CD14-positive monocyte (primary cell): ENCODE measurements around the gene DNM2. TPM values are rescaled to one million over a fixed set of nuclear protein-coding genes. Genes with fewer than 3 reads are reported as not detected.
A peak's percentile ranks its signal among the peaks of the same experiment; 100 is the strongest.
"Not testable (repeated sequence)": the region's sequence is repeated elsewhere in the genome, so short reads cannot be mapped to it uniquely, and the experiment has no call there.

Source experiments
- DNase-seq, 3 donors: peaks; one replicate each; pipeline ENCODE4 v3.0.0-alpha.2; 2011 to 2022
- H2AFZ ChIP-seq: 2 replicates; pipeline ENCODE4 v1.6.0; 2012; ENCODE audit warnings: mild to moderate bottlenecking, low read depth, low read length, inconsistent platforms; ENCODE audit not compliant: insufficient read depth, poor library complexity, severe bottlenecking
- H3K27ac ChIP-seq, 2 donors: 1 replicate in 1 of 2; 2 replicates in 1 of 2; pipeline ENCODE4 v1.5.1; 2012 to 2013; ENCODE audit warnings: low read length in 2 of 2, control low read depth in 1 of 2, inconsistent platforms in 1 of 2, low read depth in 1 of 2, mild to moderate bottlenecking in 1 of 2
- H3K27me3 ChIP-seq, 2 donors: one replicate each; pipeline versions ENCODE4 v1.6.0 to v1.6.1; 2011 to 2013; ENCODE audit warnings: low read length in 2 of 2; ENCODE audit not compliant: control insufficient read depth in 2 of 2, insufficient read depth in 2 of 2
- H3K36me3 ChIP-seq, 2 donors: replicated peaks in 1 of 2; 1 replicate in 1 of 2; 2 replicates in 1 of 2; pipeline versions ENCODE4 v1.5.1 to v1.6.1; 2012 to 2013; ENCODE audit warnings: low read length in 2 of 2, control low read depth in 1 of 2, inconsistent platforms in 1 of 2, mild to moderate bottlenecking in 1 of 2; ENCODE audit not compliant: insufficient read depth in 2 of 2, control insufficient read depth in 1 of 2
- H3K4me1 ChIP-seq, 2 donors: 1 replicate in 1 of 2; 2 replicates in 1 of 2; pipeline versions ENCODE4 v1.5.1 to v1.6.1; 2012 to 2013; ENCODE audit warnings: low read length in 2 of 2, control low read depth in 1 of 2, inconsistent platforms in 1 of 2, mild to moderate bottlenecking in 1 of 2, moderate library complexity in 1 of 2; ENCODE audit not compliant: insufficient read depth in 2 of 2, control insufficient read depth in 1 of 2
- H3K4me2 ChIP-seq: replicated peaks from 2 replicates; pipeline ENCODE3; 2012; ENCODE audit warnings: low read length, moderate library complexity, mild to moderate bottlenecking; ENCODE audit not compliant: poor library complexity, severe bottlenecking; ENCODE audit errors: extremely low read depth
- H3K4me3 ChIP-seq, 3 experiments: fragments of 200-600 bp in 1 of 3; sonication (generic) in 1 of 3; replicated peaks in 1 of 3; 1 replicate in 2 of 3; 2 replicates in 1 of 3; pipeline ENCODE4 v1.5.1; 2011 to 2013; ENCODE audit warnings: low read length in 3 of 3, mild to moderate bottlenecking in 3 of 3, control low read depth in 2 of 3, low read depth in 2 of 3, inconsistent platforms in 1 of 3, moderate library complexity in 1 of 3
- H3K79me2 ChIP-seq: 2 replicates; pipeline ENCODE4 v1.6.0; 2012; ENCODE audit warnings: mild to moderate bottlenecking, control low read depth, inconsistent platforms, low read length, moderate library complexity; ENCODE audit not compliant: insufficient read depth
- H3K9ac ChIP-seq: 2 replicates; pipeline ENCODE4 v1.6.0; 2017; ENCODE audit warnings: low read length, mild to moderate bottlenecking; ENCODE audit not compliant: insufficient read depth, poor library complexity, severe bottlenecking
- H3K9me3 ChIP-seq, 2 donors: replicated peaks in 1 of 2; 1 replicate in 1 of 2; 2 replicates in 1 of 2; pipeline versions ENCODE4 v1.5.1 to v1.6.1; 2012 to 2013; ENCODE audit warnings: low read length in 2 of 2, control low read depth in 1 of 2; ENCODE audit not compliant: control insufficient read depth in 1 of 2, insufficient read depth in 1 of 2
- H4K20me1 ChIP-seq: 2 replicates; pipeline ENCODE4 v1.6.0; 2012; ENCODE audit warnings: mild to moderate bottlenecking, low read length, control low read depth, moderate library complexity; ENCODE audit not compliant: insufficient read depth
- H3K27ac Mint-ChIP-seq, 7 donors: one replicate each; pipeline ENCODE4 v1.8.0; 2020; ENCODE audit warnings: mild to moderate bottlenecking in 7 of 7, mixed read lengths in 7 of 7, moderate library complexity in 6 of 7, inconsistent platforms in 2 of 7
- H3K27me3 Mint-ChIP-seq, 3 donors: one replicate each; pipeline ENCODE4 v1.8.0; 2021 to 2022; ENCODE audit warnings: low read depth in 3 of 3, mild to moderate bottlenecking in 3 of 3, mixed read lengths in 3 of 3, moderate library complexity in 3 of 3, inconsistent platforms in 1 of 3
- H3K36me3 Mint-ChIP-seq, 2 donors: one replicate each; pipeline ENCODE4 v1.8.0; 2020; ENCODE audit warnings: mixed read lengths in 2 of 2, inconsistent platforms in 1 of 2, mild to moderate bottlenecking in 1 of 2
- H3K4me1 Mint-ChIP-seq: one replicate; pipeline ENCODE4 v1.8.0; 2020; ENCODE audit warnings: mild to moderate bottlenecking, mixed read lengths
- H3K4me3 Mint-ChIP-seq, 2 donors: one replicate each; pipeline ENCODE4 v1.8.0; 2020; ENCODE audit warnings: mild to moderate bottlenecking in 2 of 2, mixed read lengths in 2 of 2, moderate library complexity in 1 of 2
- H3K9me3 Mint-ChIP-seq, 7 donors: one replicate each; pipeline ENCODE4 v1.8.0; 2020 to 2022; ENCODE audit warnings: mixed read lengths in 7 of 7, mild to moderate bottlenecking in 6 of 7, moderate library complexity in 6 of 7, inconsistent platforms in 2 of 7
- WGBS: methylation state at CpG from one replicate; pipeline ENCODE4 v1.1.5; 2013; ENCODE audit warnings: missing lambda C conversion rate; ENCODE audit not compliant: insufficient coverage; 5-methylcytosine and 5-hydroxymethylcytosine counted together
- intact Hi-C, 2 donors: fragments of 100-400 bp; cut with micrococcal nuclease; formaldehyde crosslinking; loops; one replicate each; pipeline versions ENCODE4 v1.15.0 to v1.15.1; 2023
- polyA plus RNA-seq, 3 donors: library from polyadenylated mRNA; depleted of rRNA in 1 of 3; unstranded in 2 of 3; stranded (reverse) in 1 of 3; fragments of 300-500 nt in 2 of 3; fragments of >200 nt in 1 of 3; fragmentation: Illumina TruSeq in 2 of 3; gene quantifications; 1 replicate in 2 of 3; 2 replicates in 1 of 3; pipeline ENCODE4 v1.2.3, GENCODE V29; 2012 to 2021
- TF ChIP-seq, protein P1 (sequence below): fragments of 200-600 bp; IDR thresholded peaks from one replicate; pipeline ENCODE4 v1.8.0; 2022; ENCODE audit warnings: antibody characterized with exemption, mild to moderate bottlenecking

The DNM2 gene
- polyA plus RNA-seq, 3 donors = 53.0 to 186 (median 69.5) TPM

- H3K4me2 ChIP-seq, H3K27me3 Mint-ChIP-seq, H3K4me3 Mint-ChIP-seq, H3K27me3 ChIP-seq, H3K27ac ChIP-seq, H3K9ac ChIP-seq, H3K9me3 Mint-ChIP-seq, H3K9me3 ChIP-seq, H2AFZ ChIP-seq, DNase-seq, H3K4me3 ChIP-seq, intact Hi-C loops: not testable (repeated sequence)
- Histone ChIP-seq H4K20me1 (peaks cover 85% of the 10 kb centered on the region), H3K79me2 (peaks cover 76% of the 10 kb centered on the region), H3K36me3 (peaks cover 75 to 89% of the 10 kb centered on the region in 2 donors), H3K4me1 (peaks cover 6 to 12% of the 10 kb centered on the region in 2 donors)
- Mint-ChIP-seq H3K27ac (peak overlapping the region in 2 of 7 donors; percentile 5 to 21), H3K4me1 (peaks cover 14% of the 10 kb centered on the region), H3K36me3 (peaks cover 73 to 94% of the 10 kb centered on the region in 2 donors)
- WGBS = 100% methylated on average over 2 of the region's 8 CpGs
Measured at GRCh38 chr19:10675214-10675613, 42.7 kb upstream of the DNM2 start.

GRCh38 chr19:10677751-10678150 is 40.1 kb upstream of the DNM2 start:
- TF ChIP-seq, protein P1, sequence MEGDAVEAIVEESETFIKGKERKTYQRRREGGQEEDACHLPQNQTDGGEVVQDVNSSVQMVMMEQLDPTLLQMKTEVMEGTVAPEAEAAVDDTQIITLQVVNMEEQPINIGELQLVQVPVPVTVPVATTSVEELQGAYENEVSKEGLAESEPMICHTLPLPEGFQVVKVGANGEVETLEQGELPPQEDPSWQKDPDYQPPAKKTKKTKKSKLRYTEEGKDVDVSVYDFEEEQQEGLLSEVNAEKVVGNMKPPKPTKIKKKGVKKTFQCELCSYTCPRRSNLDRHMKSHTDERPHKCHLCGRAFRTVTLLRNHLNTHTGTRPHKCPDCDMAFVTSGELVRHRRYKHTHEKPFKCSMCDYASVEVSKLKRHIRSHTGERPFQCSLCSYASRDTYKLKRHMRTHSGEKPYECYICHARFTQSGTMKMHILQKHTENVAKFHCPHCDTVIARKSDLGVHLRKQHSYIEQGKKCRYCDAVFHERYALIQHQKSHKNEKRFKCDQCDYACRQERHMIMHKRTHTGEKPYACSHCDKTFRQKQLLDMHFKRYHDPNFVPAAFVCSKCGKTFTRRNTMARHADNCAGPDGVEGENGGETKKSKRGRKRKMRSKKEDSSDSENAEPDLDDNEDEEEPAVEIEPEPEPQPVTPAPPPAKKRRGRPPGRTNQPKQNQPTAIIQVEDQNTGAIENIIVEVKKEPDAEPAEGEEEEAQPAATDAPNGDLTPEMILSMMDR = no peak
- 100% methylated on average over 8 of the region's 13 CpGs for WGBS
- Histone ChIP-seq H3K36me3 (peaks cover 82 to 95% of the 10 kb centered on the region in 2 donors), H4K20me1 (peaks cover 73% of the 10 kb centered on the region), H3K4me1 (peaks cover 0 to under 1% of the 10 kb centered on the region in 2 donors), H3K9me3 (no peaks in the 10 kb centered on the region), H3K27ac (no peak overlapping the region), H3K79me2 (peaks cover 54% of the 10 kb centered on the region), H3K4me2 (no peak overlapping the region), H3K27me3 (no peaks in the 10 kb centered on the region), H3K9ac (no peak overlapping the region), H2AFZ (no peak overlapping the region), H3K4me3 (no peak overlapping the region)
- Mint-ChIP-seq H3K4me1 (peaks cover under 1% of the 10 kb centered on the region), H3K36me3 (peaks cover 81 to 100% of the 10 kb centered on the region in 2 donors), H3K27ac (no peak overlapping the region), H3K9me3 (no peaks in the 10 kb centered on the region), H3K27me3 (no peaks in the 10 kb centered on the region), H3K4me3 (no peak overlapping the region)
- intact Hi-C loops = no loop called here
- no peak for DNase-seq
